ENCODE measurements around the gene BLOC1S3.

The BLOC1S3 gene

DNA sequence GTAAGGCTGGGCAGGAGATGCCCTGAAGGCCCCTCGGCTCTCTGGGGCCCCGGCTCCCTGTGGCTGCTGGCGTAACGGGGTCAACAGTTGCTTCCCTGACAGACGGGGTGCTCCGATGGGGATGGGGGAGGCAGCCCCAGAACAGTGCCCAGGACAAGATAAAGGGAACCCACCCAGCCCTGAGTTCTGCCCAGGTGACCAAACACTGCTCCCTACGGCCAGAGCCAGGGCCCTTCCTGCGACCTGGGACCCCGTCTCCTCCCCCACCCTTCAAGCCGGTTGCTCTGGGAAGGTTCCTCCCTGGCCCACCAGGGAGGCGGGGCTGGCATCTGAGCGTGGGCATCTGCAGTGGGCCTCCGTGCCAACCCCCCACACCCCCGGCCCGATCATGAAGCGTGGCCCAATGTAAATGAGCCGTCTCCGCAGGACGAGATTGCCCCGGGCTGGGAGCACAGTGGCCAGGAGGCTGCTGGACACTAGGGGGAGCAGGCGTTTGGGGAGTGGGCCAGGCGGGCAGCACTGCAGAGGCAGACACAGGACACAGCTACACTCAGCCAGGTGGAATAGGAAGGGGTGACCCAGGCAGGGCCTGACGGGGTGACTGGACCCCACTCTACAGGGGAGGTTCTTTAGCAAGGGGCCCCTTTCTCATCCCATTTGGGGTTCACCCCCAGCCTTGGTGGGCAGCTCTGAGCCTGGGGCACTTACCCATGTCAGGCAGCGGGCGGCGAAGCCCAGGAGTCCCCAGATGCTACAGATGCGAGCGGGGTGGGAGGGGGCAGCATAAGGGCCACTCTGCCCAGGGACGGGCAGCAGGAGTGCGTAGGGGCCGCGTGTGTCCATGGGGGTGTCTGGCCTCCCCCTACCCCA, 16.6 kb upstream of the BLOC1S3 start:
- no peak for DNase-seq (ENCODE audit: low spot score)

DNA sequence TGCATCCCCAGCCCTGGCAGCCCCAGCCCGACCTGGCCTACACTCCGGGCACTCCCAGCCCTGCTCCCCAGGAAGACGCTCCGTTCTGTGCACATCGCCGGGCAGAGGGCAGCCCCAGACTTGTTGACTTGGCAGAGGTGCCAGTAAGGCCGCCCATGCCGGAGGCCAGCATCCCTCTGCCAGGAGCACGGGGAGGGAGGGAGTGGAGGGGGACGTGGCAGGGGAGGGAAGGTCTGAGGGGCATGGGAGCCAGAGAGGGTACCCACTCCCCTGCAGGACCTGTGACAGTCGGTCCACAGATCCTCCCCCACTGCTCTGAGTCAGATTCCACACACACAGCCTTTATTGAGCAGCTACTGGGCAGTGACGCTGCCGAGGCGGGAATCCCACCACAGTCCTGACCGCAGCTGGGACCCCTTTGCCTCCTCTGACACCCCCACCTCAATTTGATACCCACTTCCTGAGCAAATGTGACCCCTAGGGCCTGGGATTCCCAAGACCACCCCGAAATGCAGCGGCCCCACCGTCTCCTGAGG, 15.9 kb upstream of the BLOC1S3 start:
- no peak for DNase-seq (ENCODE audit: low spot score)

DNA sequence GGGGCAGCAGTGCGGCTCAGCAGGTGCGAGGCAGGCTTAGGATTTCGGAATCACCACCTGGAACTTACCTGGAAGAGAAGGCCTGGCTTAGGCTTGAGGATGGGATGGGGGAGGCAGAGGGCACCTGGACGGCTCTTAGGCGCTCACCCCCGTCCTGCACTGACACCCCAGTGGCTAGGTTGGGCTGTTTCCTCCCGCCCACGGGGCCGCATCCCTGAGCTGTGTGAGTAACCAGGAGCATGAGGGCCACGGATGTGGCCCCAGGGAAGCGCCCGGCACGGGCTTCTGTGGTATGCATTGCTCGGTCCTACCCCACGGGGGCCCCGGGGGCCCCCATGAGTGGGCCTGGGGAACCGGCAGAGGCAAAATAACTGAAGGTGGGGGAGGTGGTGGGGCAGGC, 15.4 kb upstream of the BLOC1S3 start:
- DNase-seq (ENCODE audit: low spot score), result no peak

DNA sequence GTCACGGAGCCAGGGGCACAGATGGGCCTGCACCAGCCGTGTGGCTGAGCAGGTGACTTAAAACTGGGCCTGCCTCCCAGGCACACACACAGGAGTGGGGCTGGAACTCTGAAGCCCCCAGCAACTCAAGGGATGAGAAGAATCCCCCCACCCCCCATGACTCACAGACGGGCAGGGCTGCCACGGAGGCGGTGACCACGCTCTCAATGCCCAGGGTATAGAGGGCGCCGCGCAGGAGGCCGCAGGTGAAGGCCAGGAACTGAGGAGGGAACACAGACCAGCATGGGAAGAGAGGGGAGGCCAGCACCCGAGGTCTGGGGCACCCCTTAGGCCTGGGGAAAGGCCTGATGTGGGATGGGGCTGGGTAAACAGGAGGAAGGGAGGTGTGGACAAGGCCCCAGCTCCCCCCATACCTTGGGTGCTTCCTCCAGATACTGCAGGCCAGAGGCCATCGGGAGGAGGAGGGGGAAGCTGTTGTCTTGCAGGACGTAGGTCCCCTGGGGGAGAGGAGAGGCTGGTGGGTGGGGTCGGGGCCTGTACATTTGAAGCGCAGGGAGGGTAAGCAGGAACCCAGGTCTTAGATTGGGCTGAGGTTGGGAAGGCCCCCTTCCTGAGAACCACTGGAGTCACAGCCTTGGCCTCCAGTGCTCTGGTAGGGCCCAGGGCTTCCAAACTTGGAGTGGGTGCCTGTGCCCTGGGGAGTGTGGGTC, 14.7 kb upstream of the BLOC1S3 start:
- DNase-seq (ENCODE audit: low spot score), result no peak

DNA sequence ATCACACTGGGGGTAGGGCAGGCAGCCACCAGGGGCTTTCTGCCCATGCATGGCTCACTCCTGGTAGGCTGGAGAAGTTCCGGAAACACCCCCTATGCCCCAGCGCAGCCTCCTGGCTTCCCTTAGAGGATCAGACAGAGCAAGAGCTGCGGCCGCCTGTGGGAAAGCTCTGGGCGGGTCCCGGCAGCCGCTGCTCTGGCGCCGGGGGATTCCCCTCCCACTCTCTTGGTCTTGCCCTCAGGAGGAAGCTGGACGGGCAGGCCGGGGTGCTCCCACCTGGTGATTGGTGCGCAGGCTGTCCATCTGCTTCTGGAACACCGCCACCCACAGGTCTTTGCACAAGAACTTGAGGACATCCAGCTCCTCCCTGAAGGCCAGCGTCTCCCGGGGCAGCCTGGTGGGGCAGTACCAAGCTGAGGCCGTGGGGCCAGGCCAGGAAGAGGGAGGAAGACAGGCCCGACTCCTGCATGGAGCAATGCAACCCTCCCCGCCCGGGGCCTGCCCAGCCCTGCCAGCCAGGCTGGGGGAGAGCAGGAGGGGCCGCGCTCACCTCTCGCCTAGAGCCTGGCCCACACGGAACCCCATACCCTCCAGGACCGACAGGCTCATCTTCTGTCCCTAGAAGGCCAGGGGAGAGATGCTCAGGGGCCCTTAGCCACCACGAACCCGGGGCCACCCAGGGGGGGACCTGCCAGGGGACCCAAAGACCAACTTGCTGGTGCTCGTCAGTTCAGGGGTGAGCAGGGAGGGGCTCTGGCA, 13.8 kb upstream of the BLOC1S3 start:
- no peak for DNase-seq (ENCODE audit: low spot score)

DNA sequence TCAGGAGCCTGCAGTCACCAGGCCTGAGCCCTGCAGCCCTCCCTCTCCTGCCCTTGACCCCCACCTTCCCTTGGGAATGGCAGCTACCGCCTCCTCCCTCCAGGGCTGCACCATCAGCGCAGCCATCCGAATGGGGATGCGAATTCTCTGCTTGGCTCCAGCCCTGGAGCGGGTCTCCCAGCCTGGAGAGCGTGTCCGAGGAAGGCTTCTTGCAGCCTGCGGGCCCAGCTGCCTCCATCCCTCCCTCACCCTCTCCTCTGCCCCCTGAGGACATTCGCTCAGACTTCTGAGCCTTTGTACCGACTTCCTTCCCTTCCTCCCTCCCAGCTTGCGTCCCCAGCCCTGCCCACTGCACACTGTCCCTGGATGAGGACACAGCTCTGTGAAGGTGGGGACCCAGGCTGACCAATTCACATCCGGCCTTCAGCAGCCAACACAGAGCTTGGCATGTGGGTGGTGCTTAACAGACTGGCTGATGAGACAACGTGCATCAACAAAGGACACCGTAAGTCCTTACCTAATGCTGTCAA, 11.8 kb upstream of the BLOC1S3 start:
- DNase-seq (ENCODE audit: low spot score), result no peak

DNA sequence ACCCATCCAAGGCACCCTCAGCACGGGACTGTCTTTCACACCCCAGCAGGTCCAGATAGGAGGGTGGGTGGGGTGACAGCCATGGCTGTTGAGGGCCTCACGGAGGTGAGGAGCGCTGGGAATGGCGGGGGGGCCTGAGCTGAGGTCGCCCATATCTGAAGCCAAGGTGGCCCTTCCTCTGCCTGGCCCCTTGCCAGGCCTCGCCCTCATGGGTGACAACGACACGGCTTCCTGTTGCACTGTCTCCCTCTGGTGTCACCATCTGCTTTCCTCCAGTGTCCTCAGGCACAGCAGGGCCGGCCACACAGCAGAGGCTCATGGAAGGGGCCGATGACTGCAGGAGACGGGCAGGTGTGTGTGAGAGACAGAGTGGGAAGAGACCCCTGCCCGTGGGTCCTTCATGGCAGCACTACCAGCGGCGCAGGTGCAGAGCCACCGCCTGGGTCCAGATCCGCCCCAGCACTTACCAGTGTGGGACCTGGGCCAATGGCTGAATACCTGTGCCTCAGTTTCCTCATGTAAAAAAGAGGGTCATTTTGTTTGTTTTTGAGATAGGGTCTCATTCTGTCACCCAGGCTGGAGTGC, 9.7 kb upstream of the BLOC1S3 start:
- DNase-seq (ENCODE audit: low spot score), result no peak

DNA sequence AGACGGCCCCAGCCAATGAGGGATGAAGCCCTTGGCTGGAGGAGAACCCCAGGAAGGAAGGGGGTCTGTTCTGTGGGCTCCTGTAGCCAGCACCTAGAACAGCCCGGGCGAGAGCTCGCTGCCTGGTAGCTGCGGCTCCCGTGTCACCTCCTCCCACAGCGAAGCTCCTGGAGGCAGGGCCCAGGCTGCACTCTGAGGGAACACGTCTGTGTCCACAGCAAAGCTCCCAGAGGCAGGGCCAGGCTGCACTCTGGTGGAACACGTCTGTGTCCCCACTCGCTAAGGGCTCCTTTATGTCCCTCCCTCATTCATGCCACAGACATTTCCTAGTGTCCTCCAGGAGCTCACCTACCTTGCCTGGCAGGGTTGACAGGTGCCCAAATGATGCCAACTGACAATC, 9.0 kb upstream of the BLOC1S3 start:
- DNase-seq (ENCODE audit: low spot score), result no peak

DNA sequence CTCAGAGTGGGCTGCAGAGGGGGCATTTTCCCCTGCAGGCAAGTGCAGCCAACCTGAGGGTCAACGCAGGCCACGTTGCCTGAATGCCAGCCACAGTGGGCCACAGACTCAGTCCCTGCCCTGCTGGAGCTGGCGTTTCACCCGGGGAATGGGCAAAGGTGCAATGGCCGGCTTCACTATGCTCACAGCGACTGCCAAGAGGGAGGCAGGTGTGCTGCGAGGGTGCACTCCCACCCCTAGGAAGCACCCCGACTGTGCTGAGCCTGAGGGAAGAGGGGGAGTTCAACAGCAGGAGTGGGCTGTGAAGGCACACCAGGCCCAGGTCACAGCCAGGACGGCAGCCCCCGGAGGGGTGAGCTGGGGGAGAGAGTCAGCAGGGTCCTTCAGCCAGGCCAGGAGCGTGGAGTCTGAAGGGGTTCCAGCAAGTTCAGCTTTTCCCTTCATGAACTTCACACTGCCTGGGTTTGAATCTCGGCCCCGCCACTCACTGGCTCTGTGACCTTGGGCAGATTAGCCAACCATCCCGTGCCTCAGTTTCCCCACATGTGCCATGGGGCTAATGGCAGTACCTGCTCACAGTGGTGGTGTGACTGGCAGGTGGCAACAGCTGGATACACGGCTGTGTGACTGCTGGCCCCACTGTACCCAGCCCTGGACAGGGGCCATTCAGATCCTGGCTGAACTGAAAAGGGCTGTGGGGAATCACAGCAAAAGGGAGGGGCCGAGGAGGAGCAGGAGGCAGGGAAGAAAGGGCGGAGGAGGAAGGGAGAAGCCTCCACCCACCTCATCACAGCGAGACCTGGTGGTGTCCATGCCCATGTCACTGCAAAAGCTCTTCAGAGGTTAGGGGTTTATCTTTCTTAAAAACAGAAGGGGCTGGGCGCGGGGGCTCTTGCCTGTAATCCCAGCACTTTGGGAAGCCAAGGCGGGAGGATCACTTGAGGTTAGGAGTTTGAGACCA, 8.2 kb upstream of the BLOC1S3 start:
- DNase-seq (ENCODE audit: low spot score), result no peak

DNA sequence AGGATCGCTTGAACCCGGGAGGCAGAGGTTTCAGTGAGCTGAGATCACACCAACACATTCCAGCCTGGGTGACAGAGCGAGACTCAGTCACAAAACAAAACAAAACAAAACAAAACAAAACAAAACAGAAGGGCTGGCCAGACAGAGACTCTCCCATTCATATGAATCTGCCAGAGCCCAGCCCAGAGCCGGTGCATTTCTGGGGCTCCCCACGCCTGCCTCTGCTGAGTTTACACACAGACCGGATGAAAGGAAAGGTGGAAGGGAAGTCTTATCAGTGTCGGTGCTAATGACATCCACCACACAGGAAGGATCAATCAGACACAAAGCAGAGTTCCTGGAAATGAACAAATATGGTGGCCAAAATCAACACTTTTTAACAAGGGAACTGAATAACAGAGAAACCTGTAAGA, 7.4 kb upstream of the BLOC1S3 start:
- DNase-seq (ENCODE audit: low spot score), result no peak

DNA sequence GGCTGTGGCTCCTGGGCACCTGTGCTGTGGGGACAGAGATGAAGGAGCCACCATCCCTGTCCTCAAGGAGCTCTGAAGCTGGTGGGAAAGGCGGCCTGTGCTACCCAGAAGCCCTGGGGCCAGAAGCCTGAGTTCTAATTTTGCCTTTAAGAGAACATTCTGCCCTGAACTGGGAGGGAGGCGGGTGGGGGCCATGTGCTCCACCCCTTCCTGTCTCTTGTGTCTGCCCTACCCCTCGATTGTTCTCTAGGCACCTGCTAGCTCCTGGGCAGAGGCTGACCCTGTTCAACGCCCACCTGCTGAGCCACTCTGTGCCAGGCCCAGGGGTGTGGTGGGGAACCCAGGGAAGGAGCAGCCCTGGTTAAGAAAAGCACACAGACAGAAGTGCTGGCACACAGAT, 6.4 kb upstream of the BLOC1S3 start:
- no peak for DNase-seq (ENCODE audit: low spot score)

DNA sequence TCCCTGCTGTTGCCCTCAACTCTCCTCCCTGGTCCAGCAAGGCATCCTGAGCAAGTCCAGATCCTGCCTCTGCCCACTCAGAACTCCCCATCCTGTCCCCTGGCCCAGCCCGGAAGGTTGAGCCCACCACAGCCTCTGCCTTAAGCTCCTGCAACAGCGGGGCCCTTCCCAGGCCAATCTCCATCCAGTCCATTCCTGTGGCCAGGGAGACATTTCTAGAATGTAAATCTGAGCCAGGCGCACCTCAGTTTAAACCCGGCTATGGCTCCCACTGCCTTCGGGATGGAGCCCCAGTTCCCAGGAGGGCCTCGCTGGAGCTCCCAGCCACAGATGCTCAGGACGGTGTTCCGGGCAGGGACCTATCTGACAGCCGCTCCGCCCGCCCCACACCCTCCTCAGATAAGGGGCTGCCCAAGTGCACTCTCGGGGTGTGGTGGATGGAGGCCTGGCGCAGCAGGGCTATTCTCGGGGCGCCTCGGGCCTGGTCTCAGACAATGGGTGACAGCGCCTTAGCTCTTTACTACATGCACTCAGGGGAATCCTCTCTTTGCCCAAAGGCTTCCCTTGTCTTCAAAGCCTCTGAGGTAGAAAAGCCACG, 5.9 kb upstream of the BLOC1S3 start:
- DNase-seq (ENCODE audit: low spot score), result peak; percentile 16

DNA sequence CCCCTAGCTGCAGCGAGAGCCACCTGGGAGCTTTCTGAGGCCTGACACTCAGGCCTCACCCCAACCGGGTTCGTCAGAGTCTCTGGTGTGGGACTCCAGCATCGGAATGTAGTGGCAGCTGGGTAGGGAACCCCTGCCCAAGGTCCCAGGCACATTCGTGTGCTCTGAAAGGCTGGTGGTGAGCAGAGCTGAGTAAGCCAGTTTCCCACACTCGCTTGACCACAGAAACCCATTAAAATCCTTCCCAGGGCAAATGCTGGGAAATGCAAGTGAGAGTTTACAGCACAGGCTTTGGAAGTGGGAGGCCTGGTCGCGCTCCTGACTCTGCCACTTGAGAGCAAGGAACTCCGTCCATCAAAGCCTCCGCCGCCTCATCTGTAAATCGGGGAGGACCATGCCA, 4.8 kb upstream of the BLOC1S3 start:
- DNase-seq (ENCODE audit: low spot score), result no peak

DNA sequence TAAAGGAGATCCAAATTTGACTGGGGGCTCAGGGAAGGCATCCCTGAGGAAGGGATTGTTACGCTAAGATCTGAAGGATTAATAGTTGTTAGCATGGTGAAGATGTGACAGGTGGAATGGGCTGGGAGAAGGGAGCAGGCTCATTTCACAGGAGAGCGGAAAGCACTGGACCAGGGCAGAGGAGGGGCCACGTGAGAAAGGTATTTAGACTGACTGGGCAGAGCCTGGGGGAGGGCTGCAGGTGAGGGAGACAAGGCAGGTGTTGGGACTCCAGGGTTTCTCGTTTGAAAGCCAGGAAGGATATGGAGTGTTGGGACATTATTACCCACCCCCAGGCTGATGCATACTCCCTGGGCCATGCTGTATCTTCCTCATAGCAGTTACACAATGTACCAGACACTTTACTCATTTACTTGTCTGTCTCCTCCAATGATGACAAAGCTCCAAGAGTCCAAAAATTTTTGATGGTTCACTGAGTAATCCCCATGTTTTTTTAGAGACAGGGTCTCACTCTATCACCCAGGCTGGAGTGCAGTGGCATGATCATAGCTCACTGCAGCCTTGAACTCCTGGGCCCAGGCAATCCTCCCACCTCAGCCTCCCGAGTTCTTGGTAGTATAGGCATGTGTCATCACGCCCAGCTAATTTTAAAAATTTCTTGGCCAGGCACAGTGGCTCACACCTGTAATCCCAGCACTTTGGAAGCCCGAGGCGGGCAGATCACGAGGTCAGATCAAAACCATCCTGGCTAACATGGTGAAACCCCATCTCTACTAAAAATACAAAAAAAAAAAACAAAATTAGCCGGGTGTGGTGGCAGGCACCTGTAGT, 2.9 kb upstream of the BLOC1S3 start:
- DNase-seq (ENCODE audit: low spot score), result no peak

DNA sequence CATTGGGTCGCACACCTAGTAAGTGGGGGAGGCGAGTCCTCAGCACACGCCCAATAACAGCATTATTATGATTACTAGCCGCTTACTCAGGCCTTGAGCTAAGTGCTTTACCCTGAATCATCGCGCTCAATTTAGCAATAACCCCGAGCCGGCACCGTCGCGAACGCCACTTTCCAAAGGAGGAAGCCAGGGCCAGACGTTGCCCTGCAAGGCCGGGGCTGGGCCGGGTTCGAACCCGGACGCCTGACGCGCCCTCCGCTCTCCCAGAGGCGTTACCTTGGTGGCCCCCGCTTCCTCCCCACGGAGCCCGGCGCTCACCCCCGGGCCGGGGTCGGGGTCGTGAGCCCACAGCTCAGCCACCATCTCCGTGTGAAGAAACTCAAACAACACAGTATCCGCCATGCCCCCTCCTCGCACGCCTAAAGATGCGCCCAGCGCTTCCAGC, 745 bp upstream of the BLOC1S3 start, which contains the start of gene TRAPPC6A:
Gene TRAPPC6A, minus strand, starts transcription at position 421 of the 445 bp plus-strand sequence. Its CDS starts 19 bp downstream, at position 402.
- peak; percentile 40 for DNase-seq (ENCODE audit: low spot score)

DNA sequence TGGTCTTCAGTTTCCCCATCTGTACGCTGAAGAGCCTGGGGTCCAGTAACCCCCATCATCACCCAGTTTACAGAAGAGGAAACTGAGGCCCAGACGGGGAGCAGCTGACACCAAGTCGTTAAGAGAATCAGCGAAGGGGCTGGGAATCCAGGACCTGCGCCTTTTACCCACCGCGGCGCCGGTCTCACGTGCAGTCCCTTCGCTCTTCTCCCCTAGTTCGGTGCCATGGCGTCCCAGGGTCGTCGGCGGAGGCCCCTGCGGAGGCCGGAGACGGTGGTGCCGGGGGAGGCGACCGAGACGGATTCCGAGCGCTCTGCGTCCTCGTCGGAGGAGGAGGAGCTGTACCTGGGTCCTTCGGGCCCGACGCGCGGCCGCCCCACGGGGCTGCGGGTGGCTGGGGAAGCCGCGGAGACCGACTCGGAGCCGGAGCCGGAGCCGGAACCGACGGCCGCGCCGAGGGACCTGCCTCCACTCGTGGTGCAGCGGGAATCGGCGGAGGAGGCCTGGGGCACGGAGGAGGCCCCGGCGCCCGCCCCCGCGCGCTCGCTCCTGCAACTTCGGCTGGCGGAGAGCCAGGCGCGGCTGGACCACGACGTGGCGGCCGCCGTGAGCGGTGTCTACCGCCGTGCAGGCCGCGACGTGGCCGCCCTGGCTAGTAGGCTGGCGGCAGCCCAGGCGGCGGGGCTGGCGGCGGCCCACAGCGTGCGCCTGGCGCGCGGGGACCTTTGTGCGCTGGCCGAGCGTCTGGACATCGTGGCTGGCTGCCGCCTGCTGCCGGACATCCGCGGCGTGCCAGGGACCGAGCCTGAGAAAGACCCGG, 698 bp downstream of the BLOC1S3 start:
- DNase-seq (ENCODE audit: low spot score), result peak; percentile 23

DNA sequence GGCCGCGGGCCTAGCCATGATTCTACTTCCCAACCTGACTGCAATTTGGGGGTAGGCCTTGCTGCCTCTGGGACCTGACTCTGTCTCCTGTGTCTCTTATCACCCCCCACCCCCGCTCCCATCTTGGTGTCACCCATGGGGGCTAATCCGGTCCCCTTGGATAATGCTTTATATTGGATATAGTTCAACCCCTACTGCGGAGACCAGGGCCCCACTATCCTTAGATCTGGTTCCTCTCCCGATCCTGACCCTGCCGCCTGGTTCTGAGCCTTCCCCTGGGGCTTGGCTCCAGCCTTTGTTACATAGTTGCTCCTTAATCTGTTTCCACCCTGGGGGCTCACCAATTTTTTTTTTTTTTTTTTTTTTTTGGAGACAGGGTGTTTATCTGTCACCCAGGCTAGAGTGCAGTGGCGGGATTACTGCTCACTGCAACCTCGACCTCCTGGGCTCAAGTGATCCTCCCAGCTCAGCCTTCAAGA, 1.3 kb downstream of the BLOC1S3 start:
- DNase-seq (ENCODE audit: low spot score), result no peak

DNA sequence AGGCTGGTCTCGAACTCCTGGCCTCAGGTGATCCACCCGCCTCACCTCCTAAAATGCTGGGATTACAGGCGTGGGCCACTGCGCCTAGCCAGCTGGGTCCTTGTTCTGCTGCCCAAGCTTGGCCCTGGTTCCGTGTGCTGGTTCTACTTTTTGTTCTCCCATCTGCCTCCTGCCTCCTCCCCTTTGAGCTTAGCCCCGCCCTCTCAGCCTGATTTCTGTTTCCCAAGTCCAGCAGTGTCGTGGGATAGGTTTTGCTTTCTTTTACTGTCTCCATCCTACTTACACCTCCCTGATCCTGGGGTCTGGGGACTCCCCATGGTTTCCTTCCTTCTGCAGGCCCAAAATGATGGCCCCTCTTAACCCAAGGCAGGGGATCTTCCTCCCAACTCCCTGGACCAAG, 2.4 kb downstream of the BLOC1S3 start:
- no peak for DNase-seq (ENCODE audit: low spot score)

Data from hematopoietic multipotent progenitor cell treated with erythropoietin and hydrocortisone succinate and interleukin-3 and kit ligand, for 15 days (in vitro differentiated cells).